ENCODE data around the gene TCL1B. TPM values are rescaled to one million over a fixed set of nuclear protein-coding genes. Genes with fewer than 3 reads are reported as not detected.

Gene TCL1B
- total and polyA plus RNA-seq, 4 donors = 0.19 TPM; not detected in 3

DNA sequence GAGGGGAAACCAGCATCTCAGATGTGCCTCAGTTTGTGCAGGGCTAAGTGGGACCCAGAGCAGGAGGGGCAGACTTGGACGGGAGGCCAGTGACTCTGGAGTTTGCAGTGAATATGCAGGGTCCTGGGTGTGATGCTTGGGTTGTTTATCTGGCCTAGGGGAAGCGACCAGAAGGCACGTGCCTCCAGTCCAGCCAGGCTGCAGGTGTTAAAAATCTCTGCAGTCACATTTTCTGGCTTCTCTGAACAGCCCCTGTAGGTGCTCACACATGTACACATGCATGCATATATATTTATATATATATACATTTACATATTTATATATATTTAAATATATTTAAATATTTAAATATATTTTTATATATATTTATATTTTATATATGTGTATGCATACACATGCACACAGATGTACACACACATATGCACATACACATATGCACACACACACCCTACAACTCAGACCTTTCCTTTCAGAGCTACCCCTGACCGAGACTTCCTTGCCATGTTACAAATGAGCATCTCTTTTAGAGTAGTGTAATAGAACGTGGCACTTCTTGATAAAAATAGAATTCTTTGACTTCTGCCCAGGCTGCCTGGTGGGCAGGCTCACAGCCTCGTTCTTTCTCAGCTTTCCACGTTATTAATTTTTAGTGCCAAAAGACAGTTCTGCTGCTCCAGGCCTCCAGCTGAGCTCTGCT is 26.8 kb upstream of the TCL1B start (continued):
- TF ChIP-seq REST (IDR thresholded peaks at IDR 0.05) = no peak
- no peak for TF ChIP-seq HNF4A (conservative IDR thresholded peaks at IDR 0.05)
- TF ChIP-seq EGR1 (IDR thresholded peaks at IDR 0.05; ENCODE audit: low read depth in 2 of 2) = no peak

DNA sequence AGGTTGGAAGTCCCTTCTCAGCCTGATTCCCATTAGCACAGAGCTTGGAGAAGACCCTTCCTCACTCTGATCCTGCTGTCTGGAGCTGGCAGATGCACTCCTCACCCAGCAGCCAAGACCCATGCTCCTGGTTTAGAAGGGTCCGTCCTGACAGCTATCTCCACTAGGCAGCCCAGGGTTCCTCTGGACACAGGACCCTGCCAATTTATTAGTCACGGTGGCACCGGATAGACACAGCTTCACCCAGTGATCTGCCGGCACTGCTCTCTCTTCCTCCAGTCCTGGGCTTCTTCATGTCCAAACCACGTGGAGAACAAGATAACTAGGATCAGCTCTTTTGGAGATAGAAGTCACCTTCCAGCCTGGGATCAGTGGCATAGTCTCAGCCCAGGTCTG is 26.2 kb upstream of the TCL1B start:
- Histone ChIP-seq H3K4me1 (ENCODE audit: control insufficient read depth in 4 of 4, insufficient read depth in 4 of 4, low read length in 3 of 4) (peaks cover 0 to 9% (median 2%) of the 10 kb centered on the region in 4 donors), H3K27ac (ENCODE audit: low read depth in 1 of 2, low read length in 2 of 2) (no peak overlapping the region), H3K9me3 (ENCODE audit: control insufficient read depth in 4 of 4, low read length in 3 of 4) (peaks cover 0 to 2% (median 0%) of the 10 kb centered on the region in 4 donors), H3K27me3 (ENCODE audit: control insufficient read depth in 4 of 4, insufficient read depth in 4 of 4, low read length in 3 of 4) (no peaks in the 10 kb centered on the region), H3K9ac (ENCODE audit: low read depth in 1 of 2, low read length in 2 of 2) (no peak overlapping the region), H3K36me3 (ENCODE audit: control insufficient read depth in 4 of 4, insufficient read depth in 3 of 4, low read depth in 1 of 4, low read length in 3 of 4) (no peaks in the 10 kb centered on the region), H3K4me3 (ENCODE audit: low read depth in 1 of 3, low read length in 3 of 3) (no peak overlapping the region)
- TF ChIP-seq SP1 (IDR thresholded peaks at IDR 0.05) (no peak), HNF4G (IDR thresholded peaks at IDR 0.05) (no peak), REST (IDR thresholded peaks at IDR 0.05) (no peak), RXRA (IDR thresholded peaks at IDR 0.05) (no peak), EGR1 (IDR thresholded peaks at IDR 0.05; ENCODE audit: low read depth in 2 of 2) (no peak), JUND (IDR thresholded peaks at IDR 0.05) (no peak), HNF4A (conservative IDR thresholded peaks at IDR 0.05) (no peak), GABPA (IDR thresholded peaks at IDR 0.05 in 1 of 2, conservative IDR thresholded peaks at IDR 0.05 in 1 of 2) (no peak), MAX (IDR thresholded peaks at IDR 0.05) (no peak), YY1 (IDR thresholded peaks at IDR 0.05) (no peak), RAD21 (IDR thresholded peaks at IDR 0.05) (no peak)
- TF ChIP-seq, protein P1, sequence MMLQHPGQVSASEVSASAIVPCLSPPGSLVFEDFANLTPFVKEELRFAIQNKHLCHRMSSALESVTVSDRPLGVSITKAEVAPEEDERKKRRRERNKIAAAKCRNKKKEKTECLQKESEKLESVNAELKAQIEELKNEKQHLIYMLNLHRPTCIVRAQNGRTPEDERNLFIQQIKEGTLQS (IDR thresholded peaks at IDR 0.05) = no peak
- TF ChIP-seq, protein P2, sequence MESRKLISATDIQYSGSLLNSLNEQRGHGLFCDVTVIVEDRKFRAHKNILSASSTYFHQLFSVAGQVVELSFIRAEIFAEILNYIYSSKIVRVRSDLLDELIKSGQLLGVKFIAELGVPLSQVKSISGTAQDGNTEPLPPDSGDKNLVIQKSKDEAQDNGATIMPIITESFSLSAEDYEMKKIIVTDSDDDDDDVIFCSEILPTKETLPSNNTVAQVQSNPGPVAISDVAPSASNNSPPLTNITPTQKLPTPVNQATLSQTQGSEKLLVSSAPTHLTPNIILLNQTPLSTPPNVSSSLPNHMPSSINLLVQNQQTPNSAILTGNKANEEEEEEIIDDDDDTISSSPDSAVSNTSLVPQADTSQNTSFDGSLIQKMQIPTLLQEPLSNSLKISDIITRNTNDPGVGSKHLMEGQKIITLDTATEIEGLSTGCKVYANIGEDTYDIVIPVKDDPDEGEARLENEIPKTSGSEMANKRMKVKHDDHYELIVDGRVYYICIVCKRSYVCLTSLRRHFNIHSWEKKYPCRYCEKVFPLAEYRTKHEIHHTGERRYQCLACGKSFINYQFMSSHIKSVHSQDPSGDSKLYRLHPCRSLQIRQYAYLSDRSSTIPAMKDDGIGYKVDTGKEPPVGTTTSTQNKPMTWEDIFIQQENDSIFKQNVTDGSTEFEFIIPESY (IDR thresholded peaks at IDR 0.05) = no peak
- TF ChIP-seq, protein P3, sequence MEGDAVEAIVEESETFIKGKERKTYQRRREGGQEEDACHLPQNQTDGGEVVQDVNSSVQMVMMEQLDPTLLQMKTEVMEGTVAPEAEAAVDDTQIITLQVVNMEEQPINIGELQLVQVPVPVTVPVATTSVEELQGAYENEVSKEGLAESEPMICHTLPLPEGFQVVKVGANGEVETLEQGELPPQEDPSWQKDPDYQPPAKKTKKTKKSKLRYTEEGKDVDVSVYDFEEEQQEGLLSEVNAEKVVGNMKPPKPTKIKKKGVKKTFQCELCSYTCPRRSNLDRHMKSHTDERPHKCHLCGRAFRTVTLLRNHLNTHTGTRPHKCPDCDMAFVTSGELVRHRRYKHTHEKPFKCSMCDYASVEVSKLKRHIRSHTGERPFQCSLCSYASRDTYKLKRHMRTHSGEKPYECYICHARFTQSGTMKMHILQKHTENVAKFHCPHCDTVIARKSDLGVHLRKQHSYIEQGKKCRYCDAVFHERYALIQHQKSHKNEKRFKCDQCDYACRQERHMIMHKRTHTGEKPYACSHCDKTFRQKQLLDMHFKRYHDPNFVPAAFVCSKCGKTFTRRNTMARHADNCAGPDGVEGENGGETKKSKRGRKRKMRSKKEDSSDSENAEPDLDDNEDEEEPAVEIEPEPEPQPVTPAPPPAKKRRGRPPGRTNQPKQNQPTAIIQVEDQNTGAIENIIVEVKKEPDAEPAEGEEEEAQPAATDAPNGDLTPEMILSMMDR (IDR thresholded peaks at IDR 0.05; ENCODE audit: low read depth, low read length, missing input control) = no peak
- 73% methylated on average over 5 of the region's 5 CpGs for WGBS
- no peak for DNase-seq (ENCODE audit: low spot score)

Measured in liver (tissue), 9 donors.